IMR-90 (cell line): ENCODE data around the gene ROBO3. TPM values are rescaled to one million over a fixed set of nuclear protein-coding genes. Genes with fewer than 3 reads are reported as not detected.

Source experiments
- ATAC-seq: fragments of 200-7000 bp; cut with Tn5 transposase; 2 replicates; pipeline ENCODE4 v1.9.1; 2020; ENCODE audit warnings: low read depth, mild to moderate bottlenecking, moderate library complexity
- BruUV-seq: library from RNA; stranded (reverse); fragments of 400-500 nt; replicated peaks from 2 replicates; lab custom pipeline; 2021; lab: Mats Ljungman, UMichigan
- CTCF ChIA-PET: fragments of 300-600 bp; formaldehyde crosslinking; extraction: SDS; loops from one replicate; lab custom pipeline; 2021; ENCODE audit warnings: antibody characterized with exemption; lab: Yijun Ruan, JAX
- POLR2A ChIA-PET: fragments of 300-600 bp; sonication (Branson Sonifier 250); formaldehyde crosslinking; loops from one replicate; lab custom pipeline; 2022; ENCODE audit warnings: antibody characterized with exemption; ENCODE audit not compliant: unreplicated experiment; lab: Charles Lee
- DNase-seq: peaks from one replicate; pipeline ENCODE4 v3.0.0; 2013
- H2AFZ ChIP-seq: replicated peaks from 2 replicates; pipeline ENCODE3; 2013; ENCODE audit warnings: low read length, mild to moderate bottlenecking; ENCODE audit not compliant: poor library complexity
- H2AK5ac ChIP-seq: 2 replicates; pipeline ENCODE4 v1.6.1; 2013; ENCODE audit warnings: low read depth, low read length, inconsistent platforms
- H2AK9ac ChIP-seq: replicated peaks from 2 replicates; pipeline ENCODE3; 2013; ENCODE audit warnings: mild to moderate bottlenecking, low read depth, low read length, moderate library complexity; ENCODE audit not compliant: poor library complexity
- H2BK120ac ChIP-seq: 2 replicates; pipeline ENCODE4 v1.6.1; 2013; ENCODE audit warnings: low read depth, low read length, inconsistent platforms
- H2BK15ac ChIP-seq: 3 replicates; pipeline ENCODE4 v1.6.1; 2013; ENCODE audit warnings: low read depth, low read length, inconsistent platforms
- H2BK20ac ChIP-seq: 2 replicates; pipeline ENCODE4 v1.6.1; 2013; ENCODE audit warnings: low read depth, mild to moderate bottlenecking, inconsistent platforms, low read length, moderate library complexity
- H2BK5ac ChIP-seq: 2 replicates; pipeline ENCODE4 v1.6.1; 2013; ENCODE audit warnings: mild to moderate bottlenecking, low read depth, low read length, inconsistent platforms; ENCODE audit not compliant: poor library complexity, severe bottlenecking
- H3K14ac ChIP-seq: replicated peaks from 2 replicates; pipeline ENCODE4 v1.6.1; 2013; ENCODE audit warnings: low read depth, low read length, inconsistent platforms
- H3K18ac ChIP-seq: 2 replicates; pipeline ENCODE4 v1.6.1; 2013; ENCODE audit warnings: low read depth, low read length, control low read depth
- H3K23ac ChIP-seq: 2 replicates; pipeline ENCODE4 v1.6.1; 2013; ENCODE audit warnings: low read depth, low read length, inconsistent platforms
- H3K27ac ChIP-seq: 2 replicates; pipeline ENCODE4 v1.5.1; 2013; ENCODE audit warnings: mild to moderate bottlenecking, control low read depth, low read length; ENCODE audit not compliant: insufficient read depth
- H3K27me3 ChIP-seq: 2 replicates; pipeline ENCODE4 v1.6.1; 2013; ENCODE audit warnings: low read length; ENCODE audit not compliant: control insufficient read depth, insufficient read depth
- H3K36me3 ChIP-seq: 2 replicates; pipeline ENCODE4 v1.6.1; 2013; ENCODE audit warnings: low read length, mixed read lengths; ENCODE audit not compliant: control insufficient read depth, insufficient read depth
- H3K4ac ChIP-seq: 2 replicates; pipeline ENCODE4 v1.6.1; 2013; ENCODE audit warnings: low read depth, low read length, inconsistent platforms
- H3K4me1 ChIP-seq: 2 replicates; pipeline ENCODE4 v1.6.1; 2013; ENCODE audit warnings: low read length, mixed read lengths; ENCODE audit not compliant: control insufficient read depth, insufficient read depth
- H3K4me2 ChIP-seq: 2 replicates; pipeline ENCODE4 v1.6.1; 2013; ENCODE audit warnings: low read depth, mild to moderate bottlenecking, control low read depth, low read length, moderate library complexity
- H3K4me3 ChIP-seq: 2 replicates; pipeline ENCODE4 v1.5.1; 2013; ENCODE audit warnings: low read depth, mild to moderate bottlenecking, control low read depth, low read length, moderate library complexity; ENCODE audit not compliant: insufficient read depth
- H3K56ac ChIP-seq: 2 replicates; pipeline ENCODE4 v1.6.1; 2013; ENCODE audit warnings: low read length, inconsistent platforms; ENCODE audit not compliant: insufficient read depth; ENCODE audit errors: extremely low read depth
- H3K79me1 ChIP-seq, 2 experiments: 2 replicates each; pipeline ENCODE4 v1.6.1; 2013; ENCODE audit warnings: low read length in 2 of 2, inconsistent platforms in 1 of 2, low read depth in 1 of 2
- H3K9ac ChIP-seq: 2 replicates; pipeline ENCODE4 v1.6.1; 2013; ENCODE audit warnings: low read depth, low read length, control low read depth
- H3K9me1 ChIP-seq: 2 replicates; pipeline ENCODE4 v1.6.1; 2013; ENCODE audit warnings: low read length, inconsistent platforms; ENCODE audit not compliant: insufficient read depth
- H3K9me3 ChIP-seq: 2 replicates; pipeline ENCODE4 v1.6.1; 2013; ENCODE audit warnings: low read length; ENCODE audit not compliant: control insufficient read depth, insufficient read depth
- H4K20me1 ChIP-seq: 2 replicates; pipeline ENCODE4 v1.6.1; 2013; ENCODE audit warnings: low read length, inconsistent platforms; ENCODE audit not compliant: insufficient read depth
- H4K5ac ChIP-seq: 2 replicates; pipeline ENCODE4 v1.6.1; 2013; ENCODE audit warnings: mild to moderate bottlenecking, low read depth, low read length, control low read depth
- H4K8ac ChIP-seq, 2 experiments: 2 replicates each; pipeline ENCODE4 v1.6.1; 2013; ENCODE audit warnings: low read depth in 2 of 2, low read length in 2 of 2, control low read depth in 1 of 2, inconsistent platforms in 1 of 2
- H4K91ac ChIP-seq: 2 replicates; pipeline ENCODE4 v1.6.1; 2013; ENCODE audit warnings: low read depth, low read length, inconsistent platforms; ENCODE audit not compliant: insufficient read depth
- MAFK ChIP-seq: IDR thresholded peaks from 2 replicates; pipeline ENCODE4 v1.6.1; 2012; ENCODE audit warnings: low read depth, low read length, improper control_type of control experiment
- SMC3 ChIP-seq: fragments of 150-350 bp; IDR thresholded peaks from 2 replicates; pipeline ENCODE4 v1.6.1; 2016; ENCODE audit warnings: low read depth, mild to moderate bottlenecking, antibody characterized with exemption, low read length, moderate library complexity
- WGBS, 2 experiments: methylation state at CpG; one replicate each; pipeline versions ENCODE4 v1.1.5 to v1.1.7; 2013; ENCODE audit warnings: missing lambda C conversion rate in 2 of 2; ENCODE audit not compliant: insufficient read length in 1 of 2; ENCODE audit errors: extremely low coverage in 2 of 2; 5-methylcytosine and 5-hydroxymethylcytosine counted together
- dilution Hi-C: fragments of 300-500 bp; cut with HindIII; formaldehyde crosslinking; loops from one replicate; pipeline ENCODE4 v1.14.3; 2018; ENCODE audit warnings: low sequenced_read_pairs; ENCODE audit not compliant: unreplicated experiment
- in situ Hi-C: fragments of 300-500 bp; cut with MboI; formaldehyde crosslinking; loops from 3 replicates; pipeline ENCODE4 v1.14.3; 2019; ENCODE audit warnings: low sequenced_read_pairs, inconsistent platforms, mixed read lengths
- intact Hi-C: fragments of 100-400 bp; cut with micrococcal nuclease; formaldehyde crosslinking; loops from 2 replicates; pipeline ENCODE4 v1.10.0; 2022
- polyA plus RNA-seq, 3 experiments: library from polyadenylated mRNA; depleted of rRNA; stranded (reverse); fragments of >200 nt; gene quantifications; 2 replicates each; pipeline ENCODE4 v1.2.3, GENCODE V29; 2012; ENCODE audit warnings: low replicate concordance in 1 of 3
- total RNA-seq: library from RNA; depleted of rRNA; stranded (reverse); fragments of >200 nt; gene quantifications from 2 replicates; pipeline ENCODE4 v1.2.3, GENCODE V29; 2012

The ROBO3 gene
- total and polyA plus RNA-seq, 2 of the 4 experiments (the other 2 are of a cell fraction) = 12.0 to 54.1 TPM

GRCh38 chr11:124918950-124919349 lies 53.7 kb downstream of the ROBO3 start, which contains the start of gene HEPN1:
TSS of gene HEPN1 (plus strand) at chr11:124919250.
- dilution Hi-C loops = no loop called here
- POLR2A ChIA-PET = no interaction called here
- H3K9me1 ChIP-seq = peaks cover 24% of the 10 kb centered on the region; the same call in 1 of the 2 replicates

More at GRCh38 chr11:124918950-124919349, 53.7 kb downstream of the ROBO3 start, which contains the start of gene HEPN1:
- Histone ChIP-seq H3K36me3 (no peaks in the 10 kb centered on the region), H4K91ac (no peak within 1 kb of the TSS), H3K4me3 (no peak within 1 kb of the TSS), H2BK15ac (no peak within 1 kb of the TSS; the same call in 2 of the 3 replicates), H3K18ac (no peak within 1 kb of the TSS), H3K56ac (no peak within 1 kb of the TSS), H2BK5ac (no peak within 1 kb of the TSS), H3K79me1 (peaks cover 0 to 3% of the 10 kb centered on the region in 2 experiments; a peak in 1 of 4 replicates), H4K8ac (peak within 1 kb of the TSS in 1 of 2 experiments; percentile 68; a peak in 1 of 4 replicates), H3K4me1 (peaks cover 8% of the 10 kb centered on the region), H2AFZ (peak within 1 kb of the TSS; percentile 14), H3K9ac (no peak within 1 kb of the TSS), H4K20me1 (no peaks in the 10 kb centered on the region), H4K5ac (no peak within 1 kb of the TSS), H2AK9ac (no peak within 1 kb of the TSS), H3K14ac (no peak within 1 kb of the TSS), H3K9me3 (no peaks in the 10 kb centered on the region), H2BK20ac (no peak within 1 kb of the TSS; the same call in 1 of the 2 replicates), H3K23ac (no peak within 1 kb of the TSS), H3K27ac (no peak within 1 kb of the TSS), H3K4me2 (no peak within 1 kb of the TSS), H3K4ac (peak within 1 kb of the TSS; percentile 43; the same call in 1 of the 2 replicates), H3K27me3 (no peaks in the 10 kb centered on the region), H2BK120ac (no peak within 1 kb of the TSS), H2AK5ac (peak within 1 kb of the TSS; percentile 51; the same call in 1 of the 2 replicates)
- no TSS peak for BruUV-seq
- intact Hi-C loops = no loop called here
- CTCF ChIA-PET = interaction anchor here (0.9 kb wide), 1 partner anchor 53 kb away, joined by 3 read pairs; no protein-coding TSS in a partner anchor
- WGBS, 2 experiments = 83 to 100% methylated on average over 2 to 3 of the region's 3 CpGs
- DNase-seq (no peak), ATAC-seq (no peak)
- TF ChIP-seq MAFK = 0 out of 2 replicates have a peak, but pooled peaks have one; percentile 15
- TF ChIP-seq SMC3 = no peak
- in situ Hi-C loops = no loop called here
